Uterus (tissue), 2 donors: ENCODE data around the gene SIRT3.

Experiments used
- CTCF ChIP-seq, 4 experiments: fragments of 200-600 bp in 2 of 4; fragments of 450-650 bp in 2 of 4; sonication (generic) in 2 of 4; IDR thresholded peaks; one replicate each; pipeline ENCODE4 v1.5.1; 2016 to 2019; ENCODE audit warnings: antibody characterized with exemption in 4 of 4, mild to moderate bottlenecking in 2 of 4, moderate library complexity in 1 of 4
- POLR2A ChIP-seq, 2 donors: fragments of 450-650 bp; IDR thresholded peaks; one replicate each; pipeline ENCODE4 v1.6.1; 2016; ENCODE audit warnings: antibody characterized with exemption in 2 of 2, mild to moderate bottlenecking in 1 of 2, moderate library complexity in 1 of 2

- TF ChIP-seq CTCF (IDR thresholded peaks at IDR 0.05): no peak
- no peak for TF ChIP-seq POLR2A (IDR thresholded peaks at IDR 0.05)
Observed at GRCh38 chr11:279040-279965, 43.2 kb upstream of the SIRT3 start.
